SJSA1 (cell line): ENCODE data around the gene CCND2. TPM values are rescaled to one million over a fixed set of nuclear protein-coding genes. Genes with fewer than 3 reads are reported as not detected.
A peak's percentile ranks its signal among the peaks of the same experiment; 100 is the strongest.
"Not testable (repeated sequence)": the region's sequence is repeated elsewhere in the genome, so short reads cannot be mapped to it uniquely, and the experiment has no call there.

ENCODE experiments used
- DNase-seq, 2 experiments: peaks; one replicate each; pipeline ENCODE4 v3.0.0-alpha.2; 2015 to 2020; ENCODE audit warnings: low spot score in 2 of 2, low read depth in 1 of 2
- H3K27ac ChIP-seq: fragments of 250-450 bp; sonication (Bioruptor Pico); 2 replicates; pipeline ENCODE4 v1.5.1; 2020; ENCODE audit warnings: mild to moderate bottlenecking, moderate library complexity
- H3K27me3 ChIP-seq: fragments of 250-450 bp; sonication (Bioruptor Pico); replicated peaks from 2 replicates; pipeline ENCODE4 v1.5.1; 2020; ENCODE audit warnings: mild to moderate bottlenecking, moderate library complexity
- H3K36me3 ChIP-seq: fragments of 250-450 bp; sonication (Bioruptor Pico); 2 replicates; pipeline ENCODE4 v1.5.1; 2020; ENCODE audit warnings: mild to moderate bottlenecking
- H3K4me1 ChIP-seq: fragments of 250-450 bp; sonication (Bioruptor Pico); replicated peaks from 2 replicates; pipeline ENCODE4 v1.6.1; 2021; ENCODE audit warnings: mild to moderate bottlenecking
- H3K4me3 ChIP-seq: fragments of 250-450 bp; sonication (Bioruptor Pico); 2 replicates; pipeline ENCODE4 v1.5.1; 2020; ENCODE audit warnings: mild to moderate bottlenecking
- H3K9me3 ChIP-seq: fragments of 250-450 bp; sonication (Bioruptor Pico); replicated peaks from 2 replicates; pipeline ENCODE4 v1.5.1; 2020; ENCODE audit warnings: mild to moderate bottlenecking
- total RNA-seq: library from RNA; depleted of rRNA; stranded (reverse); fragments of >200 nt; shearing (Covaris generic); gene quantifications from 2 replicates; pipeline ENCODE4 v1.2.3, GENCODE V29; 2014

Gene CCND2
- total RNA-seq, 1 experiment from 2014 or later, result 0.08 TPM

- H3K4me1 ChIP-seq, H3K27me3 ChIP-seq, H3K27ac ChIP-seq, H3K9me3 ChIP-seq, DNase-seq, H3K36me3 ChIP-seq, H3K4me3 ChIP-seq: not testable (repeated sequence)
Measured at GRCh38 chr12:4243491-4244100, 30.0 kb upstream of the CCND2 start.

DNA sequence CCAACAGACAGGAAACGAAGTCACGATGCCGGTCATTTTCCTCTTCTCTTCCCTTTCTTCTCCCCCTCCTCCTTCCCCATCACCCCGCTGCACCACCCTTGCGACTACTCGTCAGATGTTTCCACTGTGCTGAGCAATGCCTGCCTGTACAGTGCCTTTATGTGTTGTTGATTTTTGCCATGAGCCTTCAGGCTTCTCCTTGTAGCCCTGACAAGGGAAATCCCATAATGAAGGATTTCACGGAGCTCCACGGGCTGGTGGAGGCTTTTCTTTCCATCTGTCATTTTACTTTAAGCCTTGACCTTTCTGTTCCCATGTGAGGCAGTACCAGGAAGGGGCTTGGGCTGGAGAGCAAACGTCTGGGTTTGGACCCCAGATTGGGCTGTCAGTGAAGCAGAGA lies 28.7 kb upstream of the CCND2 start:
- DNase-seq, result no peak
- H3K27ac ChIP-seq, result no peak overlapping the region
- no peaks in the 10 kb centered on the region for H3K9me3 ChIP-seq
- H3K27me3 ChIP-seq, result 0 out of 2 replicates have a peak, but pooled peaks cover 5% of the 10 kb centered on the region
- H3K4me1 ChIP-seq, result no peaks in the 10 kb centered on the region
- H3K36me3 ChIP-seq, result no peaks in the 10 kb centered on the region
- H3K4me3 ChIP-seq, result no peak overlapping the region

- no peak overlapping the region for H3K4me3 ChIP-seq
- 0 out of 2 replicates have a peak, but pooled peaks cover 5% of the 10 kb centered on the region for H3K27me3 ChIP-seq
- DNase-seq, result no peak
Measured at GRCh38 chr12:4245446-4245845, 28.1 kb upstream of the CCND2 start.

DNA sequence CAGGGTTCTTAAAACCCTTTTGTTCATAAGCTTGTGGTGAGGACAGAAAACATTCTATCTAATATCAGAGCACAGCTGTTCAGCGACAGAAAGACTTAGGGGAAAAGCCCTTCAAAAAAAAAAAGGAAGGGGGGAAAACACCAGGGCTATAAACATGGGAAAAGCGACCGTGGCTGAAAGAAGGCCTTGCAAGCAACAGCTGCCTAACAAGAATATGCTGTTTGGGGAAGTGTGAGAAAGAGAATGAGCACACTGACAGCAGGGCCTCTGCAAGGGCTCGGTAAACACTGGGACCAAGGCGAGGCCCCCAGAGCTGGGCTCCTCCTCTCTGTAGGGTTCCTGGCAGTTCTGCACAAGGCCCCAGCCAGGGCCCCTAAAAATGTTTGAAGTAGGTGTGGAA lies 27.4 kb upstream of the CCND2 start:
- no peaks in the 10 kb centered on the region for H3K36me3 ChIP-seq
- H3K4me1 ChIP-seq, result no peaks in the 10 kb centered on the region
- H3K27me3 ChIP-seq, result 0 out of 2 replicates have a peak, but pooled peaks cover 5% of the 10 kb centered on the region
- no peak overlapping the region for H3K4me3 ChIP-seq
- no peak for DNase-seq
- no peaks in the 10 kb centered on the region for H3K9me3 ChIP-seq
- H3K27ac ChIP-seq, result no peak overlapping the region

More at GRCh38 chr12:4245446-4245845, 28.1 kb upstream of the CCND2 start:
- Histone ChIP-seq H3K4me1 (no peaks in the 10 kb centered on the region), H3K36me3 (no peaks in the 10 kb centered on the region), H3K9me3 (no peaks in the 10 kb centered on the region), H3K27ac (no peak overlapping the region)

DNA sequence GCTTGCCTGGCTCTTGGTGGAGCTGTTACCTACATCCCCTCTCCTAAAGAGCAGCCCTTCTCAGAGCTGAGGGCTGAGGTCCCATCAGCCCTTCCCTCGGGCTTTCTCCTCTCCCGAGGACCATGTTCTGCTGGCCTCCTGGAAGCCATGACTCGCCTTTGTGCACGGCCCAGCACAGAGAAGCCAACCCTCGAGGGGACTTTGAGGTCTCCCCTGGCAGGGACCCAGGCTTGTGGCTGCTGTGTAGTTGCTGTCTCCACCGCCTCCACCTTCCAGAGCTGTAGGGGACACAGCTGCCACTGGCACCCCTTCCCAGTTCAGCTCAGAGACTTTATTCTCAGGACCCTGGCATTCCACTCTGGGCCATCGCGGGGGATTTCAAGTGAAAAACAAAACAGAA lies 22.9 kb upstream of the CCND2 start:
- Histone ChIP-seq H3K36me3 (no peaks in the 10 kb centered on the region), H3K4me1 (no peaks in the 10 kb centered on the region), H3K4me3 (no peak overlapping the region), H3K27ac (no peak overlapping the region), H3K27me3 (0 out of 2 replicates have a peak, but pooled peaks cover 5% of the 10 kb centered on the region), H3K9me3 (no peaks in the 10 kb centered on the region)
- DNase-seq, result no peak

DNA sequence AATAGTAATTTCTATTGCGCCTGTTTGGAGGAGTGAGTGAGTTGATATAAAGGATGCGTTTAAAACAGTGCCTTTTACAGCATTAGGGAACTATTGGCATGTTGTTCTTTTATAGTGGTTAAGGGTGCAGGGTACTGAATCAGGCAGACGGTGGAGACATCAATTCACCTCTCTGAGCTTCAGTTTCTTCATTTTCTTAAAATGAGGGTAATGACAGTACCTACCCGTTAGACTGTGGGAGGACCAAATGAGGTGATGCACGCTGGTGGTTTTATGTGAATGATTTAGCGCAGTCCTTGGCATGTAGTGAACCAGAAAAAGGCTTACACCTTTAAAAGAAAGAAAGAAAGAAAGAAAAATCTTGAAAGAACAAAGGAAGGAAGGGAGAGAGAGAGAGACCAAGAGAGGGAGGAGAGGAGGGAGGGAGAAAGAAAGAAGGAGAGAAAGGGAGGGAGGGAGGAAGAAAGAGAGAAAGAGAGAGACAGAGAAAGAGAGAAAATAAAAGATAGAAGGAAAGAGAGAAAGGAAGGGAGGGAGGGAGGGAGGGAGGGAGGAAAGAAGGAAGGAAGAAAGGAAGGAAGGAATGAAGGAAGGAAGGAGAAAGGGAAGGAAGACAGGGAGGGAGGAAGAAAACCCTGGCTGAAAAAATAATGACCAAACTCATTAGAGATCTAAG lies 22.2 kb upstream of the CCND2 start:
- Histone ChIP-seq H3K9me3 (no peaks in the 10 kb centered on the region), H3K27me3 (0 out of 2 replicates have a peak, but pooled peaks cover 5% of the 10 kb centered on the region), H3K4me1 (no peaks in the 10 kb centered on the region), H3K36me3 (no peaks in the 10 kb centered on the region), H3K27ac (no peak overlapping the region), H3K4me3 (no peak overlapping the region)
- no peak for DNase-seq

DNA sequence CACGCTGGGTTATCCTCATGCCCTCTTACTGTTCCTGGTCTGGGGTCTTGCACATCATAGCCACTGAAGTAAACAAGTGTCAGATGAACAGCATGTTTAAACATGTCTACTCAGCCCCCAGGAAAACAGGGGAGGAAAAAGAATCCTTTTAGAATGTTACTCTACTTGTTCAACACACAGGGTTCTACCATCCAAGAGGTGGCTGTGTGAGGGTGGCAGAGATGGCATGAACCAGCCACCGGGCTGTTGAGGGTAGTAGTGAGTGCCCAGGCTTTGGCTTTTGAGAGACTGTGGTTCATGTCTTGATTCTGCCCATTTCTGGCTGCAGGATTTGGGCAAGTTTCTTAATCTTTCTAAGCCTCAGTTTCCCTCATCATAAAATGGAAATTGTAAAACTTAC lies 21.6 kb upstream of the CCND2 start:
- no peaks in the 10 kb centered on the region for H3K9me3 ChIP-seq
- H3K4me1 ChIP-seq, result no peaks in the 10 kb centered on the region
- no peak overlapping the region for H3K4me3 ChIP-seq
- DNase-seq, result no peak
- H3K27me3 ChIP-seq, result 0 out of 2 replicates have a peak, but pooled peaks cover 5% of the 10 kb centered on the region
- no peak overlapping the region for H3K27ac ChIP-seq
- no peaks in the 10 kb centered on the region for H3K36me3 ChIP-seq

GRCh38 chr12:4252601-4253000 lies 21.0 kb upstream of the CCND2 start:
- 0 out of 2 replicates have a peak, but pooled peaks cover 5% of the 10 kb centered on the region for H3K27me3 ChIP-seq
- no peaks in the 10 kb centered on the region for H3K9me3 ChIP-seq
- no peak overlapping the region for H3K4me3 ChIP-seq
- H3K27ac ChIP-seq, result no peak overlapping the region
- no peaks in the 10 kb centered on the region for H3K36me3 ChIP-seq
- no peaks in the 10 kb centered on the region for H3K4me1 ChIP-seq
- DNase-seq, result peak in 1 of 2 experiments; percentile 32

DNA sequence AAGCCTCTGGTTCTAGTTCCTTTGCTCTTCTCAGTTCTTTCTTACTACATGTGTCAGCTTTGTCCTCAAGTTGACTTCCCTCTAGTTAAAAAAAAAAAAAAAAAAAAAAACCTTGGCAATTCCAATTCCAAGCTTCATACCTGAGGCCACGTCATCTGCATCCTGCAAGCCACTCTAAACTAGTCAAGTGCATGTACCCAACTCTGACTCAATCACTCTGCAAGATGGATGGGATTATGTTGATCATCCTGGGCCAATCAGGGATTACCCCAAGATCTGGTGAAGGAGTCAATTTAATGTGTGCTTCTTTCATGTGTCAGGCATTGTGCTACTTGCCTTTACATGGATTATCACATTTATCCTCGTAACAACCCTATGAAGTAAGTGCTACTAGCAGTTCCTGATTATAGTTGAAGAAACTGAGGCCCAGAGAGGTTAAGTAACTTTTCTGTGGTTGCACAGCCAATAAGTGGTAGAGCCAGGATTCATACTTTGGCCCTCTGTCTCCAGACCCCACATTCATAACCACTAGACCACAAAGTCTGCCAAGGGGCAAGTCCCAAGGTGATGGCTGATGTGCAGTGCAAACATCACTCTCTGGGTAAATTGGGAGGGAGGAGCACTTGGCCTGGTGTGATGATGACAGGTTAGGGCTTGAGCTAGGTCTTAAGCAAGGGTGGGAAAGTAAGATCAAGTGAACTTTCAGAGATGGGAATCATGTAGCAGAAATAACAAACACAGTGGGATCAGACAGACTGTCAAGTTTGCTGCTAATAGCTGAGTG lies 17.3 kb upstream of the CCND2 start:
- Histone ChIP-seq H3K27ac (no peak overlapping the region), H3K9me3 (no peaks in the 10 kb centered on the region), H3K36me3 (no peaks in the 10 kb centered on the region), H3K4me3 (no peak overlapping the region), H3K4me1 (no peaks in the 10 kb centered on the region), H3K27me3 (peaks cover 20% of the 10 kb centered on the region)
- no peak for DNase-seq

DNA sequence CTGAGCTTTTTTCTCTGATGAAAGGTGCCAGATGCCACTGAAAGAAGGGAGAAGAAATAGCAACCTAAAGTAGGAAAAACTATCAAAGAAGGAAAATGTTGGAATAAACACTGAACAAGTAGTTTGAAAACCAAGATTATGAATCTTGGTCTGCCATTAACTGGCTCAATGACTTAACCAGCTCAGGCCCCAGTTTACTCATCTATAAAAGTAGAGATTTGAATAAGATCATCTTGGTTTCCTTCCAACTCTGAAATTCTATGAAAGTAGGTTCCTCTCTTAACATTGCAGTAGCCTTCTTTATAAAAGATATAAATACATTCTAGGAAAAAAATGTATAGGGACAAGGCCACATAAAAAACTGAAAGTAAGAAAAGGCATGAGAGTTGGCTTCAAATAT lies 16.1 kb upstream of the CCND2 start:
- Histone ChIP-seq H3K4me3 (no peak overlapping the region), H3K9me3 (no peaks in the 10 kb centered on the region), H3K4me1 (no peaks in the 10 kb centered on the region), H3K36me3 (no peaks in the 10 kb centered on the region), H3K27me3 (peaks cover 24% of the 10 kb centered on the region), H3K27ac (no peak overlapping the region)
- no peak for DNase-seq

- no peaks in the 10 kb centered on the region for H3K9me3 ChIP-seq
- no peak overlapping the region for H3K4me3 ChIP-seq
- no peaks in the 10 kb centered on the region for H3K4me1 ChIP-seq
- no peaks in the 10 kb centered on the region for H3K36me3 ChIP-seq
- H3K27me3 ChIP-seq, result peaks cover 40% of the 10 kb centered on the region
- no peak overlapping the region for H3K27ac ChIP-seq
- no peak for DNase-seq
Measured at GRCh38 chr12:4259099-4259498, 14.5 kb upstream of the CCND2 start.

GRCh38 chr12:4261655-4262054 lies 11.9 kb upstream of the CCND2 start:
- no peak for DNase-seq
- Histone ChIP-seq H3K36me3 (no peaks in the 10 kb centered on the region), H3K9me3 (no peaks in the 10 kb centered on the region), H3K27ac (no peak overlapping the region), H3K27me3 (peaks cover 65% of the 10 kb centered on the region), H3K4me3 (no peak overlapping the region), H3K4me1 (no peaks in the 10 kb centered on the region)

GRCh38 chr12:4265280-4265679 lies 8.3 kb upstream of the CCND2 start:
- no peak overlapping the region for H3K4me3 ChIP-seq

DNA sequence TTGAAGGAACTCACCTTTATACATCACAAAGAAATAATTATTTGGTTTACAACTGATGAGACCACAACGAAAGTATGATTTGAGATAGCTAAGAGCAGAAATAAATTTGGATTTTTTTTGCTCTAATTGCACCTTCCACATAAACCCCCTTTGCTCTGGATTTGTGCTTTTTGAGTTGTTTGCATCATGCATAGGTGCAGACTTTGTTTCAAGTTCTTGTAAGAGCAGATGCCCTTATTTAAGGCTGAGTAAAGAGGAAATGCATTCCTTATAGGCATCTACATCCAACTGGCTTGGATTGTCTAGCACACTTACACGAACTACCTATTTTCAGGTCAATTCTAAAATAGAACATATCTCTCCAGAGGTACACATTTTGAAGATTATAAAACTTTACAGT lies 6.6 kb upstream of the CCND2 start:
- Histone ChIP-seq H3K36me3 (no peaks in the 10 kb centered on the region), H3K27me3 (peaks cover 89% of the 10 kb centered on the region), H3K9me3 (no peaks in the 10 kb centered on the region), H3K4me1 (peaks cover 4% of the 10 kb centered on the region; the same call in 1 of the 2 replicates), H3K27ac (no peak overlapping the region), H3K4me3 (no peak overlapping the region)
- DNase-seq, result no peak

More at GRCh38 chr12:4265280-4265679, 8.3 kb upstream of the CCND2 start:
- Histone ChIP-seq H3K9me3 (no peaks in the 10 kb centered on the region), H3K27ac (no peak overlapping the region), H3K27me3 (peaks cover 86% of the 10 kb centered on the region), H3K36me3 (no peaks in the 10 kb centered on the region), H3K4me1 (peaks cover 4% of the 10 kb centered on the region; the same call in 1 of the 2 replicates)
- DNase-seq, result no peak
